ENCODE results near the gene YES1. TPM values are rescaled to one million over a fixed set of nuclear protein-coding genes. Genes with fewer than 3 reads are reported as not detected.

The YES1 gene
- total RNA-seq, 4 donors from 2014 or later = 19.2 to 39.5 (median 29.6) TPM

- no peaks in the 10 kb centered on the region for H3K36me3 ChIP-seq
Observed at GRCh38 chr18:814300-815084, 2.5 kb upstream of the YES1 start.

GRCh38 chr18:813172-814071, 1.4 kb upstream of the YES1 start:
- ATAC-seq = no peak
- in situ Hi-C loops (cut with MboI; ENCODE audit: low sequenced_read_pairs in 4 of 4) = no loop called here

More at GRCh38 chr18:814300-815084, 2.5 kb upstream of the YES1 start:
- H3K4me3 ChIP-seq = no peak overlapping the region
- no peaks in the 10 kb centered on the region for H3K27me3 ChIP-seq
- no peak for DNase-seq
- TF ChIP-seq POLR2A (IDR thresholded peaks at IDR 0.05) = no peak
- TF ChIP-seq CTCF (IDR thresholded peaks at IDR 0.05 in 4 of 5, conservative IDR thresholded peaks at IDR 0.05 in 1 of 5) = no peak
- no peak for ATAC-seq
- H3K4me1 ChIP-seq = peaks cover 13 to 23% of the 10 kb centered on the region in 2 donors
- in situ Hi-C loops (cut with MboI; ENCODE audit: low sequenced_read_pairs in 4 of 4) = no loop called here
- intact Hi-C loops (cut with DNase I; ENCODE audit: low total_unique reads) = loop anchor here (5.0 to 10.0 kb wide), 3 partner anchors 102 to 1840 kb away; partner anchors contain the start of genes ENOSF1, SMCHD1 and THOC1
- no peaks in the 10 kb centered on the region for H3K9me3 ChIP-seq
- H3K27ac ChIP-seq = peak overlapping the region in 3 of 4 donors; percentile 45 to 96 (median 93)

GRCh38 chr18:812376-813171, 532 bp upstream of the YES1 start:
- TF ChIP-seq POLR2A (IDR thresholded peaks at IDR 0.05) = peak; percentile 59 to 75
- TF ChIP-seq CTCF (IDR thresholded peaks at IDR 0.05 in 4 of 5, conservative IDR thresholded peaks at IDR 0.05 in 1 of 5) = no peak
- peak overlapping the region; percentile 75 to 96 (median 86) for H3K4me3 ChIP-seq
- ATAC-seq (peak; percentile 69 to 76), DNase-seq (peak; percentile 62 to 77)
- H3K4me1 ChIP-seq = peaks cover 32 to 40% of the 10 kb centered on the region in 2 donors
- H3K27ac ChIP-seq = peak overlapping the region; percentile 93 to 96 (median 94)
- H3K36me3 ChIP-seq = no peaks in the 10 kb centered on the region
- no peaks in the 10 kb centered on the region for H3K27me3 ChIP-seq
- intact Hi-C loops (cut with DNase I; ENCODE audit: low total_unique reads) = loop anchor here (5.0 to 10.0 kb wide), 3 partner anchors 100 to 1842 kb away; partner anchors contain the start of genes ENOSF1, SMCHD1 and THOC1
- H3K9me3 ChIP-seq = no peaks in the 10 kb centered on the region
- in situ Hi-C loops (cut with MboI; ENCODE audit: low sequenced_read_pairs in 4 of 4) = no loop called here

More at GRCh38 chr18:813172-814071, 1.4 kb upstream of the YES1 start:
- H3K4me3 ChIP-seq = peak overlapping the region; percentile 75 to 96 (median 86)
- intact Hi-C loops (cut with DNase I; ENCODE audit: low total_unique reads) = loop anchor here (5.0 to 10.0 kb wide), 3 partner anchors 101 to 1841 kb away; partner anchors contain the start of genes ENOSF1, SMCHD1 and THOC1
- peak overlapping the region; percentile 93 to 96 (median 94) for H3K27ac ChIP-seq
- TF ChIP-seq CTCF (IDR thresholded peaks at IDR 0.05 in 4 of 5, conservative IDR thresholded peaks at IDR 0.05 in 1 of 5) (no peak), POLR2A (IDR thresholded peaks at IDR 0.05) (no peak)
- peaks cover 24 to 32% of the 10 kb centered on the region in 2 donors for H3K4me1 ChIP-seq
- no peaks in the 10 kb centered on the region for H3K9me3 ChIP-seq
- no peaks in the 10 kb centered on the region for H3K36me3 ChIP-seq
- no peak for DNase-seq
- H3K27me3 ChIP-seq = no peaks in the 10 kb centered on the region

All from gastrocnemius medialis (tissue), 4 donors.